Hepatocyte (in vitro differentiated cells): Measurements from ENCODE around the gene PRKG1. TPM values are rescaled to one million over a fixed set of nuclear protein-coding genes. Genes with fewer than 3 reads are reported as not detected.

ENCODE experiments used
- DNase-seq: peaks from one replicate; pipeline ENCODE4 v3.0.0-alpha.2; 2016; ENCODE audit warnings: low spot score
- H2AFZ ChIP-seq: fragments of 200-600 bp; sonication (generic); 2 replicates; pipeline ENCODE4 v1.6.0; 2016; ENCODE audit warnings: antibody characterized with exemption, mild to moderate bottlenecking
- H3K27ac ChIP-seq: fragments of 200-600 bp; sonication (generic); 2 replicates; pipeline ENCODE4 v1.5.1; 2016; ENCODE audit warnings: mild to moderate bottlenecking
- H3K27me3 ChIP-seq: fragments of 200-600 bp; sonication (generic); 2 replicates; pipeline ENCODE4 v1.6.1; 2016
- H3K36me3 ChIP-seq: fragments of 200-600 bp; sonication (generic); replicated peaks from 2 replicates; pipeline ENCODE4 v1.5.1; 2016; ENCODE audit warnings: low read depth; ENCODE audit not compliant: insufficient read depth
- H3K4me1 ChIP-seq: fragments of 200-600 bp; sonication (generic); 2 replicates; pipeline ENCODE4 v1.5.1; 2016; ENCODE audit warnings: mild to moderate bottlenecking, moderate library complexity; ENCODE audit not compliant: insufficient read depth
- H3K4me2 ChIP-seq: fragments of 200-600 bp; sonication (generic); 2 replicates; pipeline ENCODE4 v1.6.0; 2016
- H3K4me3 ChIP-seq: fragments of 200-600 bp; sonication (generic); 2 replicates; pipeline ENCODE4 v1.5.1; 2016; ENCODE audit warnings: mild to moderate bottlenecking
- H3K79me2 ChIP-seq: fragments of 200-600 bp; sonication (generic); 2 replicates; pipeline ENCODE4 v1.6.0; 2017; ENCODE audit warnings: mild to moderate bottlenecking
- H3K9me2 ChIP-seq: fragments of 200-600 bp; sonication (generic); replicated peaks from 2 replicates; pipeline ENCODE4 v1.6.0; 2017; ENCODE audit warnings: mild to moderate bottlenecking; ENCODE audit not compliant: insufficient read depth
- H3K9me3 ChIP-seq: fragments of 200-600 bp; sonication (generic); 2 replicates; pipeline ENCODE4 v1.5.1; 2016; ENCODE audit warnings: low read depth, mild to moderate bottlenecking
- H4K20me1 ChIP-seq: fragments of 200-600 bp; sonication (generic); 2 replicates; pipeline ENCODE4 v1.6.0; 2016; ENCODE audit warnings: mild to moderate bottlenecking; ENCODE audit not compliant: insufficient read depth, poor library complexity, severe bottlenecking
- CTCF ChIP-seq: fragments of 200-600 bp; sonication (generic); IDR thresholded peaks from 2 replicates; pipeline ENCODE4 v1.5.1; 2016; ENCODE audit warnings: antibody characterized with exemption, mild to moderate bottlenecking; ENCODE audit not compliant: poor library complexity
- EZH2 ChIP-seq: fragments of 200-600 bp; sonication (generic); IDR thresholded peaks from 2 replicates; pipeline ENCODE4 v1.6.1; 2016; ENCODE audit warnings: antibody characterized with exemption, mild to moderate bottlenecking, borderline replicate concordance
- EZH2phosphoT487 ChIP-seq: fragments of 200-600 bp; sonication (generic); IDR thresholded peaks from one replicate; pipeline ENCODE4 v1.6.1; 2018; ENCODE audit warnings: antibody characterized with exemption, mild to moderate bottlenecking, low read depth, moderate library complexity; ENCODE audit not compliant: unreplicated experiment, severe bottlenecking
- WGBS: methylation state at CpG from one replicate; pipeline ENCODE4 v1.1.6; 2016; ENCODE audit warnings: low lambda C conversion rate; ENCODE audit errors: missing lambda C conversion rate; 5-methylcytosine and 5-hydroxymethylcytosine counted together
- polyA plus RNA-seq: library from polyadenylated mRNA; unstranded; fragments of >200 nt; fragmentation: Nextera tagmentation; extraction: Ambion mirVana; gene quantifications from 2 replicates; pipeline ENCODE4 v1.2.1, GENCODE V29; 2016
- total RNA-seq: library from RNA; depleted of rRNA; stranded (reverse); fragments of >200 nt; gene quantifications from 2 replicates; pipeline ENCODE4 v1.2.3, GENCODE V29; 2014

Gene PRKG1
- total and polyA plus RNA-seq, 2 experiments from 2014 or later: 4.0 to 8.1 TPM

GRCh38 chr10:51045871-51046270, 28.4 kb upstream of the PRKG1 start:
- Histone ChIP-seq H3K79me2 (no peaks in the 10 kb centered on the region), H3K36me3 (no peaks in the 10 kb centered on the region), H4K20me1 (no peaks in the 10 kb centered on the region), H3K4me2 (no peak overlapping the region), H3K9me3 (no peaks in the 10 kb centered on the region), H3K27ac (no peak overlapping the region), H2AFZ (no peak overlapping the region), H3K27me3 (no peaks in the 10 kb centered on the region), H3K9me2 (no peaks in the 10 kb centered on the region), H3K4me3 (no peak overlapping the region), H3K4me1 (no peaks in the 10 kb centered on the region)
- no peak for DNase-seq
- WGBS: 90% methylated on average over 2 of the region's 2 CpGs
- TF ChIP-seq EZH2 (no peak), CTCF (no peak)

- 90% methylated on average over 6 of the region's 6 CpGs for WGBS
- Histone ChIP-seq H3K27me3 (no peaks in the 10 kb centered on the region), H3K4me3 (no peak overlapping the region), H3K36me3 (no peaks in the 10 kb centered on the region), H3K4me2 (no peak overlapping the region), H3K9me2 (no peaks in the 10 kb centered on the region), H3K9me3 (no peaks in the 10 kb centered on the region), H2AFZ (no peak overlapping the region), H3K4me1 (no peaks in the 10 kb centered on the region), H4K20me1 (no peaks in the 10 kb centered on the region), H3K27ac (no peak overlapping the region), H3K79me2 (no peaks in the 10 kb centered on the region)
- no peak for DNase-seq
- no peak for TF ChIP-seq EZH2
- TF ChIP-seq CTCF: no peak
- TF ChIP-seq EZH2phosphoT487: no peak
These were observed 27.6 kb upstream of the PRKG1 start for GRCh38 chr10:51046654-51047053.

DNA sequence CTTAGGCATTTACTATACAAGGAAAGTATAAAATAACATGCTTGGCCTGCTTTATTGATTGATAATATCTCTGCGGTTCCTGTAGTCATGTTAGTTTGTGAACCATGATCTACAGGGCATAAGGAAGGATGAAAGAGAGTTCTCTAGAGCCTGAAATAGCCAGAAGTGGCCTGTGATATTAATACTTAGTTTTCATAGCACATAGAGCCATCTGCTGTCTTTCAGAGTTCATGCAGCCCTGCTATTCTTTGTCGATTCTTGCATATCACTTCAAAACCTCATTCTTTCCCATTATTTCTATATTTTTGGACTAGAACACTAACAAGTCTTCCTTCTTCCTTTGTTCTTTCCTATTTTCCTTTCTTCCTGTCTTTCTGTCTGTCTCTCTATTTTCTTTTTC, 26.4 kb upstream of the PRKG1 start:
- no peak overlapping the region for H3K4me3 ChIP-seq
- no peaks in the 10 kb centered on the region for H3K9me2 ChIP-seq
- H3K79me2 ChIP-seq: no peaks in the 10 kb centered on the region
- no peaks in the 10 kb centered on the region for H3K36me3 ChIP-seq
- no peaks in the 10 kb centered on the region for H3K27me3 ChIP-seq
- no peak overlapping the region for H3K4me2 ChIP-seq
- no peaks in the 10 kb centered on the region for H4K20me1 ChIP-seq
- no peak overlapping the region for H3K27ac ChIP-seq
- TF ChIP-seq EZH2phosphoT487: no peak
- TF ChIP-seq CTCF: peak; percentile 16
- DNase-seq: no peak
- no peak overlapping the region for H2AFZ ChIP-seq
- H3K4me1 ChIP-seq: no peaks in the 10 kb centered on the region
- WGBS: 91% methylated on average over 2 of the region's 2 CpGs
- H3K9me3 ChIP-seq: no peaks in the 10 kb centered on the region

GRCh38 chr10:51048792-51049191, 25.5 kb upstream of the PRKG1 start:
- H3K4me3 ChIP-seq: no peak overlapping the region
- no peak for DNase-seq
- no peaks in the 10 kb centered on the region for H3K36me3 ChIP-seq
- no peaks in the 10 kb centered on the region for H4K20me1 ChIP-seq
- H2AFZ ChIP-seq: no peak overlapping the region
- no peaks in the 10 kb centered on the region for H3K79me2 ChIP-seq
- H3K27ac ChIP-seq: no peak overlapping the region
- no peaks in the 10 kb centered on the region for H3K27me3 ChIP-seq
- H3K9me3 ChIP-seq: no peaks in the 10 kb centered on the region
- H3K4me2 ChIP-seq: no peak overlapping the region
- no peaks in the 10 kb centered on the region for H3K9me2 ChIP-seq
- TF ChIP-seq EZH2phosphoT487 (no peak), EZH2 (no peak), CTCF (no peak)
- H3K4me1 ChIP-seq: no peaks in the 10 kb centered on the region
- 81% methylated on average over 7 of the region's 7 CpGs for WGBS
